GM12878 (cell line): Measurements from ENCODE around the gene TELO2.

Experiments
- REST ChIP-seq: IDR thresholded peaks from 2 replicates; pipeline ENCODE4 v1.6.1; 2012; ENCODE audit warnings: mild to moderate bottlenecking, low read depth, low read length
- TF ChIP-seq, protein P1 (sequence below), 3 experiments: IDR thresholded peaks in 2 of 3; conservative IDR thresholded peaks in 1 of 3; 2 replicates each; pipeline ENCODE4 v1.5.1; 2011; ENCODE audit warnings: low read depth in 3 of 3, low read length in 3 of 3, mild to moderate bottlenecking in 3 of 3, control low read depth in 2 of 3, moderate library complexity in 2 of 3, inconsistent platforms in 1 of 3, mixed read lengths in 1 of 3; ENCODE audit not compliant: control insufficient read depth in 2 of 3, insufficient read depth in 1 of 3; ENCODE audit errors: extremely low read depth in 1 of 3

DNA sequence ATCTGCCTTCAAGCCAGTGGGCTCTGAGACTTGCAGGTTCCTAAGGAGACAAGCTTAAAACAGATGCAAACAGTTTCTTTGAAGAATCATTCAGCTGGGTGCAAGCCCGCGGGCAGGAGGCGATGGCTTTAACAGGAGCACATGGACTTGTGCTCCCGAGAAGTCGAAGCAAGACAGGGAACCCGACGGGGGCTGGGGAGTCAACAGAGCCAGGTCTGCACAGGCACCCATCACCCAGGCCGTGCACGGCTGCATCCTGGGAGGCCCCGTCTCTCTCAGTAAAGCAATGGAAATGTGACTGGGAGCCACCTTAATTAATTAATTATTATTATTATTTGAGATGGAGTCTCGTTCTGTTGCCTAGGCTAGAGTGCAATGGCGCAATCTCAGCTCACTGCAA lies 4.1 kb upstream of the TELO2 start:
- TF ChIP-seq, protein P1, sequence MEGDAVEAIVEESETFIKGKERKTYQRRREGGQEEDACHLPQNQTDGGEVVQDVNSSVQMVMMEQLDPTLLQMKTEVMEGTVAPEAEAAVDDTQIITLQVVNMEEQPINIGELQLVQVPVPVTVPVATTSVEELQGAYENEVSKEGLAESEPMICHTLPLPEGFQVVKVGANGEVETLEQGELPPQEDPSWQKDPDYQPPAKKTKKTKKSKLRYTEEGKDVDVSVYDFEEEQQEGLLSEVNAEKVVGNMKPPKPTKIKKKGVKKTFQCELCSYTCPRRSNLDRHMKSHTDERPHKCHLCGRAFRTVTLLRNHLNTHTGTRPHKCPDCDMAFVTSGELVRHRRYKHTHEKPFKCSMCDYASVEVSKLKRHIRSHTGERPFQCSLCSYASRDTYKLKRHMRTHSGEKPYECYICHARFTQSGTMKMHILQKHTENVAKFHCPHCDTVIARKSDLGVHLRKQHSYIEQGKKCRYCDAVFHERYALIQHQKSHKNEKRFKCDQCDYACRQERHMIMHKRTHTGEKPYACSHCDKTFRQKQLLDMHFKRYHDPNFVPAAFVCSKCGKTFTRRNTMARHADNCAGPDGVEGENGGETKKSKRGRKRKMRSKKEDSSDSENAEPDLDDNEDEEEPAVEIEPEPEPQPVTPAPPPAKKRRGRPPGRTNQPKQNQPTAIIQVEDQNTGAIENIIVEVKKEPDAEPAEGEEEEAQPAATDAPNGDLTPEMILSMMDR (IDR thresholded peaks at IDR 0.05 in 2 of 3, conservative IDR thresholded peaks at IDR 0.05 in 1 of 3; ENCODE audit: control insufficient read depth in 2 of 3, extremely low read depth in 1 of 3, insufficient read depth in 1 of 3, low read depth in 3 of 3, low read length in 3 of 3) = no peak
- TF ChIP-seq REST = no peak
